Esophagus muscularis mucosa (tissue), 4 donors: ENCODE data around the gene ZNFX1. TPM values are rescaled to one million over a fixed set of nuclear protein-coding genes. Genes with fewer than 3 reads are reported as not detected.

ENCODE experiments used
- DNase-seq: peaks from one replicate; pipeline ENCODE4 v3.0.0-alpha.2; 2017; ENCODE audit errors: extremely low spot score
- H3K27ac ChIP-seq, 4 donors: fragments of 200-600 bp; sonication (generic); replicated peaks in 1 of 4; 1 replicate in 3 of 4; 2 replicates in 1 of 4; pipeline ENCODE4 v1.5.1; 2016 to 2019; ENCODE audit warnings: mild to moderate bottlenecking in 1 of 4
- H3K27me3 ChIP-seq, 4 donors: fragments of 200-600 bp; sonication (generic); one replicate each; pipeline versions ENCODE4 v1.5.1 to v1.6.0; 2016 to 2019
- H3K36me3 ChIP-seq, 4 donors: fragments of 200-600 bp; sonication (generic); one replicate each; pipeline ENCODE4 v1.5.1; 2016 to 2019
- H3K4me1 ChIP-seq, 4 donors: fragments of 200-600 bp; sonication (generic); one replicate each; pipeline ENCODE4 v1.5.1; 2016 to 2019
- H3K4me3 ChIP-seq, 4 donors: fragments of 200-600 bp; sonication (generic); 1 replicate in 2 of 4; 2 replicates in 2 of 4; pipeline ENCODE4 v1.5.1; 2016 to 2019; ENCODE audit warnings: mild to moderate bottlenecking in 4 of 4, moderate library complexity in 1 of 4
- H3K9me3 ChIP-seq, 4 donors: fragments of 200-600 bp; sonication (generic); 1 replicate in 3 of 4; 2 replicates in 1 of 4; pipeline ENCODE4 v1.5.1; 2016 to 2019
- CTCF ChIP-seq, 3 experiments: fragments of 200-600 bp in 2 of 3; fragments of 450-650 bp in 1 of 3; sonication (generic) in 2 of 3; IDR thresholded peaks; one replicate each; pipeline ENCODE4 v1.5.1; 2017 to 2019; ENCODE audit warnings: antibody characterized with exemption in 3 of 3, mild to moderate bottlenecking in 2 of 3, moderate library complexity in 1 of 3
- EP300 ChIP-seq: sonication (generic); formaldehyde crosslinking; IDR thresholded peaks from one replicate; pipeline ENCODE4 v1.6.1; 2017; ENCODE audit warnings: antibody characterized with exemption
- POLR2A ChIP-seq: fragments of 450-650 bp; IDR thresholded peaks from one replicate; pipeline ENCODE4 v1.6.1; 2017; ENCODE audit warnings: antibody characterized with exemption, moderate library complexity, mild to moderate bottlenecking, low read depth
- POLR2AphosphoS5 ChIP-seq, 2 donors: sonication (generic); formaldehyde crosslinking; IDR thresholded peaks; one replicate each; pipeline ENCODE4 v1.6.1; 2017; ENCODE audit warnings: antibody characterized with exemption in 2 of 2
- WGBS: methylation state at CpG from one replicate; pipeline ENCODE4 v1.1.5; 2018; 5-methylcytosine and 5-hydroxymethylcytosine counted together
- intact Hi-C: fragments of 100-400 bp; cut with DNase I; formaldehyde crosslinking; loops from one replicate; pipeline ENCODE4 v1.15.1; 2023
- total RNA-seq, 4 donors: library from RNA; depleted of rRNA; stranded (reverse); fragments of >200 nt; gene quantifications; one replicate each; pipeline versions ENCODE4 v1.1.0 to v1.2.1, GENCODE V29; 2016

Gene ZNFX1
- 10 to 100 TPM; 35.7 to 46.7 (median 41.3) TPM for total RNA-seq

GRCh38 chr20:49278036-49278817, at the start of gene ZNFX1:
ZNFX1 (minus strand) TSS chr20:49278057; CDS start chr20:49275839, 2,218 bp downstream.
- no peak for TF ChIP-seq EP300
- TF ChIP-seq POLR2AphosphoS5 (IDR thresholded peaks at IDR 0.05), result peak; percentile 100
- peak; percentile 98 for TF ChIP-seq POLR2A
- WGBS, result under 1% methylated on average over 29 of the region's 80 CpGs
- intact Hi-C loops, result no loop called here
- peak within 1 kb of the TSS; percentile 91 to 99 (median 96) for H3K27ac ChIP-seq
- peaks cover 0 to 9% (median 4%) of the 10 kb centered on the region in 4 donors for H3K9me3 ChIP-seq
- H3K36me3 ChIP-seq, result peaks cover 34 to 64% (median 53%) of the 10 kb centered on the region in 4 donors
- peak; percentile 99 for DNase-seq
- H3K4me3 ChIP-seq, result peak within 1 kb of the TSS; percentile 77 to 98 (median 87)
- no peaks in the 10 kb centered on the region for H3K27me3 ChIP-seq
- peaks cover 39 to 80% (median 71%) of the 10 kb centered on the region in 4 donors for H3K4me1 ChIP-seq

GRCh38 chr20:49326026-49326425, 48.2 kb upstream of the ZNFX1 start:
- Histone ChIP-seq H3K9me3 (no peaks in the 10 kb centered on the region), H3K4me1 (peaks cover 0 to 35% (median 32%) of the 10 kb centered on the region in 4 donors), H3K4me3 (no peak overlapping the region), H3K27ac (peak overlapping the region; percentile 51 to 68 (median 60)), H3K36me3 (no peaks in the 10 kb centered on the region), H3K27me3 (peaks cover 0 to under 1% (median 0%) of the 10 kb centered on the region in 4 donors)
- peak in 1 of 2 donors; percentile 40 for TF ChIP-seq POLR2AphosphoS5 (IDR thresholded peaks at IDR 0.05)
- TF ChIP-seq CTCF (IDR thresholded peaks at IDR 0.05), result no peak
- 30% methylated on average over 10 of the region's 10 CpGs for WGBS
- intact Hi-C loops, result no loop called here
- DNase-seq, result no peak

- Histone ChIP-seq H3K36me3 (no peaks in the 10 kb centered on the region), H3K9me3 (no peaks in the 10 kb centered on the region), H3K4me1 (peaks cover under 1 to 40% (median 36%) of the 10 kb centered on the region in 4 donors), H3K27ac (peak overlapping the region in 3 of 4 donors; percentile 47 to 55 (median 54)), H3K4me3 (no peak overlapping the region), H3K27me3 (peaks cover 0 to 18% (median 8%) of the 10 kb centered on the region in 4 donors)
- intact Hi-C loops, result loop anchor here (2.0 kb wide), 1 partner anchor 78 kb away; no protein-coding TSS in a partner anchor
- TF ChIP-seq CTCF (IDR thresholded peaks at IDR 0.05) (no peak), POLR2AphosphoS5 (IDR thresholded peaks at IDR 0.05) (no peak), EP300 (no peak), POLR2A (no peak)
- WGBS, result 91% methylated on average over 5 of the region's 5 CpGs
- no peak for DNase-seq
These were observed 46.4 kb upstream of the ZNFX1 start for GRCh38 chr20:49324306-49324705.

GRCh38 chr20:49323622-49324238, 45.9 kb upstream of the ZNFX1 start:
- Histone ChIP-seq H3K27ac (peak overlapping the region in 3 of 4 donors; percentile 47 to 55 (median 54)), H3K9me3 (no peaks in the 10 kb centered on the region), H3K4me3 (no peak overlapping the region), H3K27me3 (peaks cover 0 to 24% (median 13%) of the 10 kb centered on the region in 4 donors), H3K36me3 (no peaks in the 10 kb centered on the region), H3K4me1 (peaks cover 6 to 46% (median 42%) of the 10 kb centered on the region in 4 donors)
- no peak for DNase-seq
- WGBS, result 69% methylated on average over 9 of the region's 9 CpGs
- TF ChIP-seq CTCF (IDR thresholded peaks at IDR 0.05) (peak; percentile 11 to 43 (median 32)), EP300 (no peak), POLR2AphosphoS5 (IDR thresholded peaks at IDR 0.05) (peak; percentile 10 to 27), POLR2A (no peak)
- intact Hi-C loops, result loop anchor here (2.0 kb wide), 1 partner anchor 77 kb away; no protein-coding TSS in a partner anchor

- TF ChIP-seq CTCF (IDR thresholded peaks at IDR 0.05) (peak; percentile 7 to 18 (median 10)), EP300 (no peak), POLR2A (no peak)
- Histone ChIP-seq H3K27me3 (peaks cover 0 to 44% (median 31%) of the 10 kb centered on the region in 4 donors), H3K36me3 (no peaks in the 10 kb centered on the region), H3K9me3 (no peaks in the 10 kb centered on the region), H3K4me3 (no peak overlapping the region), H3K4me1 (peaks cover 14 to 41% (median 36%) of the 10 kb centered on the region in 4 donors), H3K27ac (no peak overlapping the region)
- intact Hi-C loops, result no loop called here
- WGBS, result 0% methylated on average over 1 of the region's 1 CpG
- no peak for DNase-seq
These were observed 42.6 kb upstream of the ZNFX1 start for GRCh38 chr20:49320460-49320859.
